ENCODE measurements around the gene KCNQ1OT1.

Gene KCNQ1OT1

GRCh38 chr11:2681408-2682145 is 18.2 kb downstream of the KCNQ1OT1 start:
- no peak overlapping the region for H3K4me2 ChIP-seq (ENCODE audit: low read depth, low read length)
- no peaks in the 10 kb centered on the region for H3F3A ChIP-seq (ENCODE audit: insufficient read depth, low read length)
- no peaks in the 10 kb centered on the region for H3K4me1 ChIP-seq (ENCODE audit: low read length)
- no peaks in the 10 kb centered on the region for H3K27me3 ChIP-seq (replicated peaks; ENCODE audit: insufficient read depth, low read length)
- no peak overlapping the region for H2AFZ ChIP-seq (ENCODE audit: low read length)
- no peak for DNase-seq
- H3K79me2 ChIP-seq (ENCODE audit: low read length), result 0 out of 2 replicates have a peak, but pooled peaks cover 5% of the 10 kb centered on the region
- H3K9me3 ChIP-seq (replicated peaks; ENCODE audit: insufficient read depth, low read length), result no peaks in the 10 kb centered on the region
- H4K20me1 ChIP-seq (ENCODE audit: insufficient read depth, low read length), result no peaks in the 10 kb centered on the region
- no peaks in the 10 kb centered on the region for H3K9me2 ChIP-seq (replicated peaks; ENCODE audit: insufficient read depth, low read length)
- no peak overlapping the region for H3K27ac ChIP-seq (ENCODE audit: low read length)
- TF ChIP-seq EZH2 (optimal IDR thresholded peaks at IDR 0.05; ENCODE audit: low read depth, low read length), result no peak
- TF ChIP-seq, protein P1, sequence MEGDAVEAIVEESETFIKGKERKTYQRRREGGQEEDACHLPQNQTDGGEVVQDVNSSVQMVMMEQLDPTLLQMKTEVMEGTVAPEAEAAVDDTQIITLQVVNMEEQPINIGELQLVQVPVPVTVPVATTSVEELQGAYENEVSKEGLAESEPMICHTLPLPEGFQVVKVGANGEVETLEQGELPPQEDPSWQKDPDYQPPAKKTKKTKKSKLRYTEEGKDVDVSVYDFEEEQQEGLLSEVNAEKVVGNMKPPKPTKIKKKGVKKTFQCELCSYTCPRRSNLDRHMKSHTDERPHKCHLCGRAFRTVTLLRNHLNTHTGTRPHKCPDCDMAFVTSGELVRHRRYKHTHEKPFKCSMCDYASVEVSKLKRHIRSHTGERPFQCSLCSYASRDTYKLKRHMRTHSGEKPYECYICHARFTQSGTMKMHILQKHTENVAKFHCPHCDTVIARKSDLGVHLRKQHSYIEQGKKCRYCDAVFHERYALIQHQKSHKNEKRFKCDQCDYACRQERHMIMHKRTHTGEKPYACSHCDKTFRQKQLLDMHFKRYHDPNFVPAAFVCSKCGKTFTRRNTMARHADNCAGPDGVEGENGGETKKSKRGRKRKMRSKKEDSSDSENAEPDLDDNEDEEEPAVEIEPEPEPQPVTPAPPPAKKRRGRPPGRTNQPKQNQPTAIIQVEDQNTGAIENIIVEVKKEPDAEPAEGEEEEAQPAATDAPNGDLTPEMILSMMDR (IDR thresholded peaks at IDR 0.05; ENCODE audit: low read length), result no peak
- no peak for TF ChIP-seq EZH2phosphoT487 (IDR thresholded peaks at IDR 0.05; ENCODE audit: low read length)
- H3K36me3 ChIP-seq (replicated peaks; ENCODE audit: insufficient read depth, low read length), result no peaks in the 10 kb centered on the region
- no peak overlapping the region for H3K9ac ChIP-seq (ENCODE audit: low read length)
- no peak overlapping the region for H3K4me3 ChIP-seq (ENCODE audit: low read length)

GRCh38 chr11:2679011-2679676 is 20.6 kb downstream of the KCNQ1OT1 start:
- TF ChIP-seq, protein P1 (IDR thresholded peaks at IDR 0.05; ENCODE audit: low read length), result no peak
- TF ChIP-seq EZH2 (optimal IDR thresholded peaks at IDR 0.05; ENCODE audit: low read depth, low read length), result no peak
- no peak for TF ChIP-seq EZH2phosphoT487 (IDR thresholded peaks at IDR 0.05; ENCODE audit: low read length)
- Histone ChIP-seq H3K79me2 (ENCODE audit: low read length) (0 out of 2 replicates have a peak, but pooled peaks cover 3% of the 10 kb centered on the region), H3K9me3 (replicated peaks; ENCODE audit: insufficient read depth, low read length) (no peaks in the 10 kb centered on the region)

DNA sequence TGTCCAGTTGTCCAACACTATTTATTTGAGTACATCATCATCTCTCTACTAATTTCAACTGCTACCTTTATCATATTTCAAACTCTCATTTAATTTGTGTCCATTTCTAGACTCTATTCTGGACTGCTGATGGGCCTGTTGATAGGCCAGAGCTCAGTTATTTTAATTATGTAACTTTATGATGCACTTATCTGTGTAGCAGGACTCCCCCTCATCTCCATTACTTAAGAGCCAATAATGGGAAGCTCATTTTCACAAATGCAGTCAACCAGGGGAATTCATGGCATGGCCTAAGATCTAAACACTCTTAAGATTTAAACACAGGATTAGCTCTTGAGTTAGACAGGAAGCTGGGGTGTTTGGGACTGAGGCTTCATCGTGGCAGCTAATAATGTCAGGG is 21.4 kb downstream of the KCNQ1OT1 start:
- Histone ChIP-seq H3K9ac (ENCODE audit: low read length) (no peak overlapping the region), H4K20me1 (ENCODE audit: insufficient read depth, low read length) (no peaks in the 10 kb centered on the region), H2AFZ (ENCODE audit: low read length) (no peak overlapping the region), H3K79me2 (ENCODE audit: low read length) (0 out of 2 replicates have a peak, but pooled peaks cover 3% of the 10 kb centered on the region), H3K4me3 (ENCODE audit: low read length) (no peak overlapping the region), H3K36me3 (replicated peaks; ENCODE audit: insufficient read depth, low read length) (no peaks in the 10 kb centered on the region), H3F3A (ENCODE audit: insufficient read depth, low read length) (no peaks in the 10 kb centered on the region), H3K27me3 (replicated peaks; ENCODE audit: insufficient read depth, low read length) (no peaks in the 10 kb centered on the region), H3K9me3 (replicated peaks; ENCODE audit: insufficient read depth, low read length) (no peaks in the 10 kb centered on the region), H3K27ac (ENCODE audit: low read length) (no peak overlapping the region), H3K9me2 (replicated peaks; ENCODE audit: insufficient read depth, low read length) (no peaks in the 10 kb centered on the region), H3K4me2 (ENCODE audit: low read depth, low read length) (no peak overlapping the region), H3K4me1 (ENCODE audit: low read length) (no peaks in the 10 kb centered on the region)
- TF ChIP-seq EZH2phosphoT487 (IDR thresholded peaks at IDR 0.05; ENCODE audit: low read length) (no peak), EZH2 (optimal IDR thresholded peaks at IDR 0.05; ENCODE audit: low read depth, low read length) (no peak)
- TF ChIP-seq, protein P1 (IDR thresholded peaks at IDR 0.05; ENCODE audit: low read length), result no peak
- DNase-seq, result no peak

More at GRCh38 chr11:2679011-2679676, 20.6 kb downstream of the KCNQ1OT1 start:
- Histone ChIP-seq H3K4me3 (ENCODE audit: low read length) (no peak overlapping the region), H2AFZ (ENCODE audit: low read length) (no peak overlapping the region), H3K4me2 (ENCODE audit: low read depth, low read length) (no peak overlapping the region), H3K27me3 (replicated peaks; ENCODE audit: insufficient read depth, low read length) (no peaks in the 10 kb centered on the region), H4K20me1 (ENCODE audit: insufficient read depth, low read length) (no peaks in the 10 kb centered on the region), H3K9ac (ENCODE audit: low read length) (no peak overlapping the region), H3K9me2 (replicated peaks; ENCODE audit: insufficient read depth, low read length) (no peaks in the 10 kb centered on the region), H3F3A (ENCODE audit: insufficient read depth, low read length) (no peaks in the 10 kb centered on the region), H3K4me1 (ENCODE audit: low read length) (no peaks in the 10 kb centered on the region), H3K27ac (ENCODE audit: low read length) (no peak overlapping the region), H3K36me3 (replicated peaks; ENCODE audit: insufficient read depth, low read length) (no peaks in the 10 kb centered on the region)
- no peak for DNase-seq
